Left ventricle myocardium inferior (tissue), 1 donor: ENCODE data around the gene IL26. TPM values are rescaled to one million over a fixed set of nuclear protein-coding genes. Genes with fewer than 3 reads are reported as not detected.

ENCODE experiments used
- DNase-seq: peaks from one replicate; pipeline ENCODE4 v3.0.0-alpha.2; 2020
- H3K27ac ChIP-seq: fragments of 200-600 bp; replicated peaks from 2 replicates; pipeline ENCODE4 v1.8.0; 2021
- H3K27me3 ChIP-seq: fragments of 200-600 bp; 2 replicates; pipeline ENCODE4 v1.8.0; 2021; ENCODE audit warnings: low read depth
- H3K36me3 ChIP-seq: fragments of 200-600 bp; 2 replicates; pipeline ENCODE4 v1.8.0; 2021
- H3K4me1 ChIP-seq: fragments of 200-600 bp; 2 replicates; pipeline ENCODE4 v1.8.0; 2021
- H3K4me3 ChIP-seq: fragments of 200-600 bp; 2 replicates; pipeline ENCODE4 v1.8.0; 2021; ENCODE audit warnings: mild to moderate bottlenecking, moderate library complexity
- H3K9me3 ChIP-seq: fragments of 200-600 bp; replicated peaks from 2 replicates; pipeline ENCODE4 v1.8.0; 2021
- CTCF ChIP-seq: fragments of 200-600 bp; IDR thresholded peaks from 2 replicates; pipeline ENCODE4 v1.8.0; 2021; ENCODE audit warnings: antibody characterized with exemption, mild to moderate bottlenecking, borderline replicate concordance
- intact Hi-C: fragments of 100-400 bp; cut with micrococcal nuclease; formaldehyde crosslinking; loops from one replicate; pipeline ENCODE4 v1.11.0; 2022
- long read RNA-seq: library from polyadenylated mRNA; unstranded; transcript quantifications from one replicate; pipeline ENCODE4 v2.0.0, GENCODE V29; 2021
- total RNA-seq: library from RNA; stranded (reverse); fragmentation: NEBNext Ultra II Directional; extraction: Animal tissue kit (Norgen Biotek cat#: 25700); gene quantifications from one replicate; pipeline ENCODE4 v1.2.1, GENCODE V29; 2021
- donor health status: DM: no; HTN: yes; CAD: no; lungs with severe emphysema.

Gene IL26
- total RNA-seq = not detected
- long read RNA-seq = 0 reads

- Histone ChIP-seq H3K36me3 (no peaks in the 10 kb centered on the region), H3K4me1 (peaks cover 10% of the 10 kb centered on the region), H3K27ac (no peak within 1 kb of the TSS), H3K27me3 (no peaks in the 10 kb centered on the region), H3K9me3 (no peaks in the 10 kb centered on the region), H3K4me3 (no peak within 1 kb of the TSS)
- intact Hi-C loops = no loop called here
- DNase-seq = no peak
- no peak for TF ChIP-seq CTCF
Observed at GRCh38 chr12:68225576-68226476, at the start of gene IL26. IL26 (minus strand) TSS chr12:68225810; CDS start chr12:68225756, 54 bp downstream.

- TF ChIP-seq CTCF = no peak
- H3K4me3 ChIP-seq = no peak overlapping the region
- DNase-seq = no peak
- no peaks in the 10 kb centered on the region for H3K9me3 ChIP-seq
- intact Hi-C loops = no loop called here
- no peaks in the 10 kb centered on the region for H3K27me3 ChIP-seq
- no peaks in the 10 kb centered on the region for H3K36me3 ChIP-seq
- H3K4me1 ChIP-seq = no peaks in the 10 kb centered on the region
- no peak overlapping the region for H3K27ac ChIP-seq
Observed at GRCh38 chr12:68272732-68273131, 47.1 kb upstream of the IL26 start.

GRCh38 chr12:68271346-68271745, 45.7 kb upstream of the IL26 start:
- H3K4me3 ChIP-seq = no peak overlapping the region
- no peak for DNase-seq
- H3K9me3 ChIP-seq = no peaks in the 10 kb centered on the region
- no peaks in the 10 kb centered on the region for H3K4me1 ChIP-seq
- no peaks in the 10 kb centered on the region for H3K27me3 ChIP-seq
- intact Hi-C loops = no loop called here
- H3K27ac ChIP-seq = no peak overlapping the region
- TF ChIP-seq CTCF = no peak
- H3K36me3 ChIP-seq = no peaks in the 10 kb centered on the region

GRCh38 chr12:68270358-68270757, 44.7 kb upstream of the IL26 start:
- no peak for TF ChIP-seq CTCF
- no peaks in the 10 kb centered on the region for H3K9me3 ChIP-seq
- intact Hi-C loops = no loop called here
- no peaks in the 10 kb centered on the region for H3K36me3 ChIP-seq
- no peak overlapping the region for H3K27ac ChIP-seq
- H3K4me1 ChIP-seq = no peaks in the 10 kb centered on the region
- DNase-seq = no peak
- H3K4me3 ChIP-seq = no peak overlapping the region
- H3K27me3 ChIP-seq = no peaks in the 10 kb centered on the region

GRCh38 chr12:68269779-68270178, 44.2 kb upstream of the IL26 start:
- H3K4me1 ChIP-seq = no peaks in the 10 kb centered on the region
- no peak overlapping the region for H3K27ac ChIP-seq
- no peak overlapping the region for H3K4me3 ChIP-seq
- DNase-seq = no peak
- no peak for TF ChIP-seq CTCF
- no peaks in the 10 kb centered on the region for H3K36me3 ChIP-seq
- H3K27me3 ChIP-seq = no peaks in the 10 kb centered on the region
- no peaks in the 10 kb centered on the region for H3K9me3 ChIP-seq
- intact Hi-C loops = no loop called here
